SK-N-SH treated with all-trans-retinoic acid at 6 μM for 48 hours (cell line): ENCODE measurements around the gene PIGU.

Experiments
- ATAC-seq: fragments of 200-7000 bp; cut with Tn5 transposase; 3 replicates; pipeline ENCODE4 v1.9.1; 2020; ENCODE audit warnings: mild to moderate bottlenecking, moderate library complexity
- ARNTL ChIP-seq: fragments of 450-650 bp; formaldehyde crosslinking; IDR thresholded peaks from 2 replicates; pipeline ENCODE4 v1.5.0; 2020; ENCODE audit warnings: low read depth, mild to moderate bottlenecking, moderate library complexity, borderline replicate concordance
- BACH2 ChIP-seq: fragments of 250-450 bp; sonication (Bioruptor Pico); IDR thresholded peaks from 2 replicates; pipeline ENCODE4 v1.9.0; 2021; ENCODE audit warnings: mild to moderate bottlenecking, borderline replicate concordance
- CSDC2 ChIP-seq: fragments of 250-450 bp; sonication (Bioruptor Pico); IDR thresholded peaks from 2 replicates; pipeline ENCODE4 v1.5.0; 2020; ENCODE audit warnings: mild to moderate bottlenecking, moderate library complexity
- ESRRG ChIP-seq: fragments of 250-450 bp; sonication (Bioruptor Pico); IDR thresholded peaks from 2 replicates; pipeline ENCODE4 v1.6.1; 2021; ENCODE audit warnings: mild to moderate bottlenecking
- GLIS3 ChIP-seq: fragments of 250-450 bp; sonication (Bioruptor Pico); IDR thresholded peaks from 2 replicates; pipeline ENCODE4 v1.5.0; 2020; ENCODE audit warnings: mild to moderate bottlenecking, moderate library complexity
- ISL1 ChIP-seq: fragments of 250-450 bp; sonication (Bioruptor Pico); IDR thresholded peaks from 2 replicates; pipeline ENCODE4 v2.1.2; 2022; ENCODE audit warnings: mild to moderate bottlenecking, moderate library complexity
- OSR1 ChIP-seq: fragments of 250-450 bp; sonication (Bioruptor Pico); IDR thresholded peaks from 2 replicates; pipeline ENCODE4 v1.8.0; 2022; ENCODE audit warnings: moderate library complexity, mild to moderate bottlenecking, inconsistent platforms
- PPARA ChIP-seq: fragments of 250-450 bp; sonication (Bioruptor Pico); IDR thresholded peaks from 2 replicates; pipeline ENCODE4 v1.5.0; 2020; ENCODE audit warnings: mild to moderate bottlenecking, borderline replicate concordance
- TOX ChIP-seq: fragments of 250-450 bp; sonication (Bioruptor Pico); IDR thresholded peaks from 2 replicates; pipeline ENCODE4 v1.8.0; 2021; ENCODE audit warnings: mild to moderate bottlenecking, moderate library complexity, borderline replicate concordance
- ZC3H10 ChIP-seq: fragments of 250-450 bp; sonication (Bioruptor Pico); IDR thresholded peaks from 2 replicates; pipeline ENCODE4 v1.5.1; 2021; ENCODE audit warnings: mild to moderate bottlenecking, moderate library complexity
- ZFP3 ChIP-seq: fragments of 250-450 bp; sonication (Bioruptor Pico); IDR thresholded peaks from 2 replicates; pipeline ENCODE4 v1.5.0; 2020; ENCODE audit warnings: mild to moderate bottlenecking, moderate library complexity
- ZFP30 ChIP-seq: fragments of 450-650 bp; formaldehyde crosslinking; IDR thresholded peaks from 2 replicates; pipeline ENCODE4 v1.5.0; 2022; ENCODE audit warnings: mild to moderate bottlenecking, moderate library complexity
- ZNF565 ChIP-seq: fragments of 450-650 bp; formaldehyde crosslinking; conservative IDR thresholded peaks from 2 replicates; pipeline ENCODE4 v1.5.0; 2020; ENCODE audit warnings: low read depth, mild to moderate bottlenecking, moderate library complexity
- ZNF70 ChIP-seq: fragments of 450-650 bp; formaldehyde crosslinking; IDR thresholded peaks from 2 replicates; pipeline ENCODE4 v1.5.0; 2020; ENCODE audit warnings: mild to moderate bottlenecking, moderate library complexity
- TF ChIP-seq, protein P1 (sequence below): fragments of 250-450 bp; sonication (Bioruptor Pico); IDR thresholded peaks from 2 replicates; pipeline ENCODE4 v1.8.0; 2021; ENCODE audit warnings: low read depth, mild to moderate bottlenecking, moderate library complexity, borderline replicate concordance
- TF ChIP-seq, protein P2 (sequence below): fragments of 250-450 bp; sonication (Bioruptor Pico); IDR thresholded peaks from 2 replicates; pipeline ENCODE4 v1.5.1; 2020; ENCODE audit warnings: low read depth, mild to moderate bottlenecking, moderate library complexity
- TF ChIP-seq, protein P3 (sequence below): fragments of 250-450 bp; sonication (Bioruptor Pico); IDR thresholded peaks from 2 replicates; pipeline ENCODE4 v1.5.0; 2020; ENCODE audit warnings: mild to moderate bottlenecking, moderate library complexity
- TF ChIP-seq, protein P4 (sequence below): fragments of 250-450 bp; sonication (Bioruptor Pico); IDR thresholded peaks from 2 replicates; pipeline ENCODE4 v1.8.0; 2020; ENCODE audit warnings: mild to moderate bottlenecking, moderate library complexity, borderline replicate concordance
- TF ChIP-seq, protein P5 (sequence below): fragments of 250-450 bp; sonication (Bioruptor Pico); IDR thresholded peaks from 2 replicates; pipeline ENCODE4 v1.5.1; 2021; ENCODE audit warnings: mild to moderate bottlenecking, moderate library complexity

PIGU gene

DNA sequence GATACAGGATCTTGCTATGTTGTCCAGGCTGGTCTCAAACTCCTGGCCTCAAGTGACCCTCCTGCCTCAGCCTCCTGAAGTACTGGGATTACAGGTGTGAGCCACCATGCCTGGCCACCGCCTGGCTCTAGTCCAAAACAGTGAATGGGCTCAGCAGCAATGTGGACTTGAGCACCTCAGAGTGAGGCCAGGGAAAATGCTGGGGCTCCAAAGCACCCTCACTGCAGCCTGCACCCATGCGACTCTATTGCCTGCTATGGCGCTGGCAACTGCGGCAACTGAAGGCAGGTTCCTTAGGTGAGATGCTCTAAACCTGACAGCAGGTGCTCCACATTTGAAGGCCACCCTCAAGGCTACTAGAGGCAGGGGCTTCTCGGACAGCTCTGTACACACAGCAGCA lies 91.9 kb downstream of the PIGU start:
- no peak for ATAC-seq
- TF ChIP-seq ARNTL: no peak
- TF ChIP-seq, protein P1, sequence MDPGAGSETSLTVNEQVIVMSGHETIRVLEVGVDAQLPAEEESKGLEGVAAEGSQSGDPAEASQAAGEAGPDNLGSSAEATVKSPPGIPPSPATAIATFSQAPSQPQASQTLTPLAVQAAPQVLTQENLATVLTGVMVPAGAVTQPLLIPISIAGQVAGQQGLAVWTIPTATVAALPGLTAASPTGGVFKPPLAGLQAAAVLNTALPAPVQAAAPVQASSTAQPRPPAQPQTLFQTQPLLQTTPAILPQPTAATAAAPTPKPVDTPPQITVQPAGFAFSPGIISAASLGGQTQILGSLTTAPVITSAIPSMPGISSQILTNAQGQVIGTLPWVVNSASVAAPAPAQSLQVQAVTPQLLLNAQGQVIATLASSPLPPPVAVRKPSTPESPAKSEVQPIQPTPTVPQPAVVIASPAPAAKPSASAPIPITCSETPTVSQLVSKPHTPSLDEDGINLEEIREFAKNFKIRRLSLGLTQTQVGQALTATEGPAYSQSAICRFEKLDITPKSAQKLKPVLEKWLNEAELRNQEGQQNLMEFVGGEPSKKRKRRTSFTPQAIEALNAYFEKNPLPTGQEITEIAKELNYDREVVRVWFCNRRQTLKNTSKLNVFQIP: no peak

DNA sequence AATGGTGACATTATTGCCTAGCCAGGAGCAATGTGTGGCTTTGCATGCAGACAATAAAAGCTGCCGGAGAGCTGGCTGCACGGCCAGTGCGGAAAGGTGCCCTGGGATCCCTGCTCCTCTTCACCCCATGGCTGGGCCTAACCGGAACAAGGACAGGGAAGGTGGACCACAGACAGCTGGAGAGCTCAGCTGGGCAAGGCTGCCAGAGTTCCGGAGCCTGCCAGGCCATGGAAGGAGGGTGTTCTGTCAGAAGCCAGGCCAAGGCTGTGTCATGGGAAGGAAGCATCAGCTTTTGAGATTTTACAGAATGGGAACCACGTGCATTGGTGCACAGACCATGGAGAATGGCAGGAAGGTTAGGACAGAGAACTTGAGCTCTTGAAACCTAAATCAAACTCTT lies 93.3 kb downstream of the PIGU start:
- no peak for ATAC-seq
- TF ChIP-seq, protein P2, sequence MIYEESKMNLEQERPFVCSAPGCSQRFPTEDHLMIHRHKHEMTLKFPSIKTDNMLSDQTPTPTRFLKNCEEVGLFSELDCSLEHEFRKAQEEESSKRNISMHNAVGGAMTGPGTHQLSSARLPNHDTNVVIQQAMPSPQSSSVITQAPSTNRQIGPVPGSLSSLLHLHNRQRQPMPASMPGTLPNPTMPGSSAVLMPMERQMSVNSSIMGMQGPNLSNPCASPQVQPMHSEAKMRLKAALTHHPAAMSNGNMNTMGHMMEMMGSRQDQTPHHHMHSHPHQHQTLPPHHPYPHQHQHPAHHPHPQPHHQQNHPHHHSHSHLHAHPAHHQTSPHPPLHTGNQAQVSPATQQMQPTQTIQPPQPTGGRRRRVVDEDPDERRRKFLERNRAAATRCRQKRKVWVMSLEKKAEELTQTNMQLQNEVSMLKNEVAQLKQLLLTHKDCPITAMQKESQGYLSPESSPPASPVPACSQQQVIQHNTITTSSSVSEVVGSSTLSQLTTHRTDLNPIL (CRISPR knock-in tag): no peak
- TF ChIP-seq ESRRG (CRISPR knock-in tag): no peak
- TF ChIP-seq CSDC2 (CRISPR knock-in tag): no peak

DNA sequence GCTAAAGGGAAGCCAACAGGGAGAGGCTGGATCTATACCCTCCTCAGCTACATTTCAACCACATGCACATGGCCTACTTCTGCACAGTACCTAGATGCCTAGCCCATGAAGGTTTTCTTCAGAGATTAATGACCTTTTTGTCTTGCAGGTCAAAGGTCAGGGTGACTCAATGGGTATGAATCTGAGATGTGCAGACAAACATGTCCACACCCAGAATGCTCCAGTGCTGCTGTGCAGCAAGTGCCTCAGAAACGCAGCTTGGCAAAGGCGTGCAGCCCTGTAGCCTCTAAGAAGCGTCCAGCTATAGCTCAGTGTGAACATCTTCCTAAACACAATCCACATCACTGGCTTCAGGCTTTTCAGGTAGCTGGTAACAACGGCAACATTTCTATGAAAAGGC lies 94.0 kb downstream of the PIGU start:
- no peak for ATAC-seq
- TF ChIP-seq CSDC2 (CRISPR knock-in tag) (no peak), TOX (CRISPR knock-in tag) (no peak), GLIS3 (CRISPR knock-in tag) (no peak), ZC3H10 (CRISPR knock-in tag) (no peak), ZNF70 (CRISPR knock-in tag) (no peak), OSR1 (CRISPR knock-in tag) (no peak), ZNF565 (CRISPR knock-in tag) (no peak), ISL1 (CRISPR knock-in tag) (no peak), ZFP3 (no peak), ARNTL (no peak), ESRRG (CRISPR knock-in tag) (no peak), PPARA (CRISPR knock-in tag) (no peak), BACH2 (CRISPR knock-in tag) (no peak)
- TF ChIP-seq, protein P2 (CRISPR knock-in tag): no peak
- TF ChIP-seq, protein P3, sequence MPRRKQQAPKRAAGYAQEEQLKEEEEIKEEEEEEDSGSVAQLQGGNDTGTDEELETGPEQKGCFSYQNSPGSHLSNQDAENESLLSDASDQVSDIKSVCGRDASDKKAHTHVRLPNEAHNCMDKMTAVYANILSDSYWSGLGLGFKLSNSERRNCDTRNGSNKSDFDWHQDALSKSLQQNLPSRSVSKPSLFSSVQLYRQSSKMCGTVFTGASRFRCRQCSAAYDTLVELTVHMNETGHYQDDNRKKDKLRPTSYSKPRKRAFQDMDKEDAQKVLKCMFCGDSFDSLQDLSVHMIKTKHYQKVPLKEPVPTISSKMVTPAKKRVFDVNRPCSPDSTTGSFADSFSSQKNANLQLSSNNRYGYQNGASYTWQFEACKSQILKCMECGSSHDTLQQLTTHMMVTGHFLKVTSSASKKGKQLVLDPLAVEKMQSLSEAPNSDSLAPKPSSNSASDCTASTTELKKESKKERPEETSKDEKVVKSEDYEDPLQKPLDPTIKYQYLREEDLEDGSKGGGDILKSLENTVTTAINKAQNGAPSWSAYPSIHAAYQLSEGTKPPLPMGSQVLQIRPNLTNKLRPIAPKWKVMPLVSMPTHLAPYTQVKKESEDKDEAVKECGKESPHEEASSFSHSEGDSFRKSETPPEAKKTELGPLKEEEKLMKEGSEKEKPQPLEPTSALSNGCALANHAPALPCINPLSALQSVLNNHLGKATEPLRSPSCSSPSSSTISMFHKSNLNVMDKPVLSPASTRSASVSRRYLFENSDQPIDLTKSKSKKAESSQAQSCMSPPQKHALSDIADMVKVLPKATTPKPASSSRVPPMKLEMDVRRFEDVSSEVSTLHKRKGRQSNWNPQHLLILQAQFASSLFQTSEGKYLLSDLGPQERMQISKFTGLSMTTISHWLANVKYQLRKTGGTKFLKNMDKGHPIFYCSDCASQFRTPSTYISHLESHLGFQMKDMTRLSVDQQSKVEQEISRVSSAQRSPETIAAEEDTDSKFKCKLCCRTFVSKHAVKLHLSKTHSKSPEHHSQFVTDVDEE (CRISPR knock-in tag): no peak
- TF ChIP-seq, protein P4, sequence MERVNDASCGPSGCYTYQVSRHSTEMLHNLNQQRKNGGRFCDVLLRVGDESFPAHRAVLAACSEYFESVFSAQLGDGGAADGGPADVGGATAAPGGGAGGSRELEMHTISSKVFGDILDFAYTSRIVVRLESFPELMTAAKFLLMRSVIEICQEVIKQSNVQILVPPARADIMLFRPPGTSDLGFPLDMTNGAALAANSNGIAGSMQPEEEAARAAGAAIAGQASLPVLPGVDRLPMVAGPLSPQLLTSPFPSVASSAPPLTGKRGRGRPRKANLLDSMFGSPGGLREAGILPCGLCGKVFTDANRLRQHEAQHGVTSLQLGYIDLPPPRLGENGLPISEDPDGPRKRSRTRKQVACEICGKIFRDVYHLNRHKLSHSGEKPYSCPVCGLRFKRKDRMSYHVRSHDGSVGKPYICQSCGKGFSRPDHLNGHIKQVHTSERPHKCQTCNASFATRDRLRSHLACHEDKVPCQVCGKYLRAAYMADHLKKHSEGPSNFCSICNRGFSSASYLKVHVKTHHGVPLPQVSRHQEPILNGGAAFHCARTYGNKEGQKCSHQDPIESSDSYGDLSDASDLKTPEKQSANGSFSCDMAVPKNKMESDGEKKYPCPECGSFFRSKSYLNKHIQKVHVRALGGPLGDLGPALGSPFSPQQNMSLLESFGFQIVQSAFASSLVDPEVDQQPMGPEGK (CRISPR knock-in tag): no peak
- TF ChIP-seq, protein P5, sequence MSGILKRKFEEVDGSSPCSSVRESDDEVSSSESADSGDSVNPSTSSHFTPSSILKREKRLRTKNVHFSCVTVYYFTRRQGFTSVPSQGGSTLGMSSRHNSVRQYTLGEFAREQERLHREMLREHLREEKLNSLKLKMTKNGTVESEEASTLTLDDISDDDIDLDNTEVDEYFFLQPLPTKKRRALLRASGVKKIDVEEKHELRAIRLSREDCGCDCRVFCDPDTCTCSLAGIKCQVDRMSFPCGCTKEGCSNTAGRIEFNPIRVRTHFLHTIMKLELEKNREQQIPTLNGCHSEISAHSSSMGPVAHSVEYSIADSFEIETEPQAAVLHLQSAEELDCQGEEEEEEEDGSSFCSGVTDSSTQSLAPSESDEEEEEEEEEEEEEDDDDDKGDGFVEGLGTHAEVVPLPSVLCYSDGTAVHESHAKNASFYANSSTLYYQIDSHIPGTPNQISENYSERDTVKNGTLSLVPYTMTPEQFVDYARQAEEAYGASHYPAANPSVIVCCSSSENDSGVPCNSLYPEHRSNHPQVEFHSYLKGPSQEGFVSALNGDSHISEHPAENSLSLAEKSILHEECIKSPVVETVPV (CRISPR knock-in tag): no peak
- TF ChIP-seq, all 23 proteins: peak for 0

DNA sequence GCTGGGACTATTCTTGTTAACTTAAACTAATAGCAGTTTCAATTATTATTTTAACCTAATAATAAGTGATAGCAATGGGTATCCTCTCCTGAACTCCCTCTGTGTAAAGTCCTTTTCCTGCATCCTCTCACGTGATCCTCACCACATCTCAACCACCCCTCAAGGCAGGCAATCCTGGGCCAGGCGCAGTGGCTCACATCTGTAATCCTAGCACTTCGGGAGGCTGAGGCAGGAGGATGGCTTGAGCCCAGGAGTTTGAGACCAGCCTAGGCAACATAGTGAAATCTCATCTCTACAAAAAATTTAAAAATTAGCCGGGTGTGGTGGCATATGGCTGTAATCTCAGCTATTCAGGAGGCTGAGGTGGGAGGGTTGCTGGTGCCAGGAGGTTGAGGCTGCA lies 94.7 kb downstream of the PIGU start:
- ATAC-seq: no peak
- TF ChIP-seq ZFP30: no peak
- TF ChIP-seq ZFP3: no peak
- TF ChIP-seq ZC3H10 (CRISPR knock-in tag): no peak
- TF ChIP-seq OSR1 (CRISPR knock-in tag): no peak
- TF ChIP-seq, protein P2 (CRISPR knock-in tag): no peak
- no peak for TF ChIP-seq ISL1 (CRISPR knock-in tag)
- TF ChIP-seq, protein P3 (CRISPR knock-in tag): no peak
- no peak for TF ChIP-seq BACH2 (CRISPR knock-in tag)
- TF ChIP-seq CSDC2 (CRISPR knock-in tag): no peak
